GM19328 (cell line): ENCODE data around the gene ST6GALNAC2.
"Not testable (repeated sequence)": the region's sequence is repeated elsewhere in the genome, so short reads cannot be mapped to it uniquely, and the experiment has no call there.

Experiments used
- ATAC-seq: cut with Tn5 transposase; IDR thresholded peaks from one replicate; pipeline ENCODE4 v1.9.1; 2021; ENCODE audit warnings: mild to moderate bottlenecking, moderate library complexity; ENCODE audit not compliant: unreplicated experiment

The ST6GALNAC2 gene

GRCh38 chr17:76528528-76529223 is 57.0 kb downstream of the ST6GALNAC2 start:
- no peak for ATAC-seq

GRCh38 chr17:76528156-76528527 is 57.5 kb downstream of the ST6GALNAC2 start:
- ATAC-seq, result no peak

GRCh38 chr17:76527430-76528111 is 58.1 kb downstream of the ST6GALNAC2 start:
- ATAC-seq, result no peak

- not testable (repeated sequence) for ATAC-seq
Measured at GRCh38 chr17:76527016-76527415, 58.6 kb downstream of the ST6GALNAC2 start.

GRCh38 chr17:76525513-76525833 is 60.2 kb downstream of the ST6GALNAC2 start:
- ATAC-seq, result not testable (repeated sequence)

- no peak for ATAC-seq
Measured at GRCh38 chr17:76524598-76525512, 60.8 kb downstream of the ST6GALNAC2 start.

GRCh38 chr17:76523084-76524037 is 62.3 kb downstream of the ST6GALNAC2 start:
- no peak for ATAC-seq

- ATAC-seq, result not testable (repeated sequence)
Measured at GRCh38 chr17:76521683-76522082, 64.0 kb downstream of the ST6GALNAC2 start.

- ATAC-seq, result no peak
Measured at GRCh38 chr17:76521262-76521661, 64.4 kb downstream of the ST6GALNAC2 start.

GRCh38 chr17:76519048-76519966 is 66.4 kb downstream of the ST6GALNAC2 start:
- ATAC-seq, result no peak

GRCh38 chr17:76517638-76518038 is 68.0 kb downstream of the ST6GALNAC2 start:
- no peak for ATAC-seq
